VCaP (cell line): ENCODE measurements around the gene KIAA0319L.
A peak's percentile ranks its signal among the peaks of the same experiment; 100 is the strongest.

ENCODE experiments used
- H3K27ac ChIP-seq: fragments of 450-650 bp; 2 replicates; pipeline ENCODE4 v1.5.1; 2017
- CTCF ChIP-seq: fragments of 450-650 bp; conservative IDR thresholded peaks from 2 replicates; pipeline ENCODE4 v1.5.1; 2017; ENCODE audit warnings: mild to moderate bottlenecking, moderate library complexity

Gene KIAA0319L

GRCh38 chr1:35557118-35557610 is at the start of gene KIAA0319L:
KIAA0319L (minus strand) TSS chr1:35557403; CDS start chr1:35554491, 2,912 bp downstream.
- H3K27ac ChIP-seq = peak within 1 kb of the TSS; percentile 98
- no peak for TF ChIP-seq CTCF

- H3K27ac ChIP-seq = no peak overlapping the region
- TF ChIP-seq CTCF = no peak
Observed at GRCh38 chr1:35605867-35606182, 48.6 kb upstream of the KIAA0319L start.

GRCh38 chr1:35605071-35605866 is 48.1 kb upstream of the KIAA0319L start:
- no peak overlapping the region for H3K27ac ChIP-seq
- no peak for TF ChIP-seq CTCF

GRCh38 chr1:35603941-35604340 is 46.7 kb upstream of the KIAA0319L start:
- TF ChIP-seq CTCF = no peak

GRCh38 chr1:35603468-35603867 is 46.3 kb upstream of the KIAA0319L start:
- no peak for TF ChIP-seq CTCF
- no peak overlapping the region for H3K27ac ChIP-seq

More at GRCh38 chr1:35603941-35604340, 46.7 kb upstream of the KIAA0319L start:
- no peak overlapping the region for H3K27ac ChIP-seq

GRCh38 chr1:35600593-35600992 is 43.4 kb upstream of the KIAA0319L start:
- no peak overlapping the region for H3K27ac ChIP-seq
- TF ChIP-seq CTCF = no peak

- no peak for TF ChIP-seq CTCF
Observed at GRCh38 chr1:35599411-35599810, 42.2 kb upstream of the KIAA0319L start.

More at GRCh38 chr1:35599411-35599810, 42.2 kb upstream of the KIAA0319L start:
- peak overlapping the region; percentile 32; the same call in 1 of the 2 replicates for H3K27ac ChIP-seq
